K562 (cell line): Measurements from ENCODE around the gene PAXIP1. TPM values are rescaled to one million over a fixed set of nuclear protein-coding genes. Genes with fewer than 3 reads are reported as not detected.

ENCODE experiments used
- CHD4 ChIP-seq: fragments of 200-600 bp; sonication (generic); IDR thresholded peaks from 3 replicates; pipeline ENCODE4 v1.6.1; 2012; ENCODE audit warnings: low read depth, mild to moderate bottlenecking, mixed read lengths, low read length, inconsistent platforms; ENCODE audit not compliant: insufficient read depth, insufficient replicate concordance, poor library complexity, severe bottlenecking
- FOSL1 ChIP-seq: fragments of 200-800 bp; sonication (Bioruptor generic); conservative IDR thresholded peaks from 2 replicates; pipeline ENCODE4 v1.6.1; 2016; ENCODE audit warnings: missing genetic modification characterization, missing compliant biosample characterization
- HDGF ChIP-seq: fragments of 450-650 bp; IDR thresholded peaks from 2 replicates; pipeline ENCODE4 v1.6.1; 2016
- SMAD4 ChIP-seq: fragments of 250-450 bp; sonication (Bioruptor Pico); conservative IDR thresholded peaks from 2 replicates; pipeline ENCODE4 v1.8.0; 2021; ENCODE audit warnings: inconsistent platforms, mild to moderate bottlenecking, moderate library complexity
- XRCC3 ChIP-seq: fragments of 450-650 bp; IDR thresholded peaks from 2 replicates; pipeline ENCODE4 v1.6.1; 2017; ENCODE audit warnings: mild to moderate bottlenecking, moderate library complexity
- XRCC4 ChIP-seq: IDR thresholded peaks from one replicate; pipeline ENCODE4 v1.6.1; 2011; ENCODE audit not compliant: insufficient read depth, insufficient read length; ENCODE audit errors: extremely low read depth
- polyA plus RNA-seq, 8 experiments: library from polyadenylated mRNA; depleted of rRNA in 4 of 8; stranded (reverse) in 5 of 8; unstranded in 3 of 8; fragments of >200 nt; fragmentation: Nextera tagmentation in 2 of 8; fragmentation: Illumina TruSeq in 1 of 8; extraction: Ambion mirVana in 2 of 8; extraction: Trizol in 1 of 8; gene quantifications; 2 replicates each; pipeline versions ENCODE4 v1.2.1 to v1.2.3, GENCODE V29; 2011 to 2014; ENCODE audit warnings: inconsistent platforms in 1 of 8, missing spikeins in 1 of 8
- total RNA-seq, 7 experiments: library from RNA; depleted of rRNA in 6 of 7; stranded (reverse); fragments of >200 nt in 6 of 7; fragmentation: Illumina TruSeq in 2 of 7; extraction: Trizol in 2 of 7; gene quantifications; 2 replicates each; pipeline versions ENCODE4 v1.2.1 to v1.2.3, GENCODE V29; 2011 to 2021; ENCODE audit warnings: low replicate concordance in 1 of 7
- TF ChIP-seq, protein P1 (sequence below), 2 experiments: fragments of 450-650 bp; IDR thresholded peaks; 2 replicates each; pipeline ENCODE4 v1.6.1; 2016; ENCODE audit warnings: mild to moderate bottlenecking in 2 of 2, borderline replicate concordance in 1 of 2, low read depth in 1 of 2, moderate library complexity in 1 of 2
- TF ChIP-seq, protein P2 (sequence below): fragments of 200-600 bp; sonication (generic); IDR thresholded peaks from one replicate; pipeline ENCODE4 v1.6.1; 2012; ENCODE audit warnings: mild to moderate bottlenecking, low read depth, low read length, inconsistent platforms

PAXIP1 gene
- total and polyA plus RNA-seq, 9 of the 15 experiments (the other 6 are each of a cell fraction or from before 2014, with no cell fraction given) = 9.7 to 37.9 (median 28.4) TPM

DNA sequence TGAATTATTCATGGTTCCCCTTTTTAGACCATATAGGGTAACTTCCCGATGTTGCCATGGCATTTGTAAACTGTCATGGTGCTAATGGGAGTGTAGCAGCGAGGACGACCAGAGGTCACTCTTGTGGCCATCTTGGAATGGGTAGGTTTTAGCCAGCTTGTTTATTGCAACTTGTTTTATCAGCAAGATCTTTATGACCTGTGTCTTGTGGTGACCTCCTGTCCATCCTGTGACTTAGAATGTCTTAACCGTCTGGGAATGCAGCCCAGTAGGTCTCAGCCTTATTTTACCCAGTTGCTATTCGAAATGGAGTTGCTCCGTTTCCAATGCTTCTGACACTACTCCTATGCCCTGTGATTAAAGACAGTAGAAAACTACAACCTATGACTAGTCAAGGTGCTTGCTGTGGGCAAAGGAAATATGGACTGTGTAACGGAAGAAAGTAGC, 18.8 kb upstream of the PAXIP1 start (continued):
- TF ChIP-seq, protein P1, sequence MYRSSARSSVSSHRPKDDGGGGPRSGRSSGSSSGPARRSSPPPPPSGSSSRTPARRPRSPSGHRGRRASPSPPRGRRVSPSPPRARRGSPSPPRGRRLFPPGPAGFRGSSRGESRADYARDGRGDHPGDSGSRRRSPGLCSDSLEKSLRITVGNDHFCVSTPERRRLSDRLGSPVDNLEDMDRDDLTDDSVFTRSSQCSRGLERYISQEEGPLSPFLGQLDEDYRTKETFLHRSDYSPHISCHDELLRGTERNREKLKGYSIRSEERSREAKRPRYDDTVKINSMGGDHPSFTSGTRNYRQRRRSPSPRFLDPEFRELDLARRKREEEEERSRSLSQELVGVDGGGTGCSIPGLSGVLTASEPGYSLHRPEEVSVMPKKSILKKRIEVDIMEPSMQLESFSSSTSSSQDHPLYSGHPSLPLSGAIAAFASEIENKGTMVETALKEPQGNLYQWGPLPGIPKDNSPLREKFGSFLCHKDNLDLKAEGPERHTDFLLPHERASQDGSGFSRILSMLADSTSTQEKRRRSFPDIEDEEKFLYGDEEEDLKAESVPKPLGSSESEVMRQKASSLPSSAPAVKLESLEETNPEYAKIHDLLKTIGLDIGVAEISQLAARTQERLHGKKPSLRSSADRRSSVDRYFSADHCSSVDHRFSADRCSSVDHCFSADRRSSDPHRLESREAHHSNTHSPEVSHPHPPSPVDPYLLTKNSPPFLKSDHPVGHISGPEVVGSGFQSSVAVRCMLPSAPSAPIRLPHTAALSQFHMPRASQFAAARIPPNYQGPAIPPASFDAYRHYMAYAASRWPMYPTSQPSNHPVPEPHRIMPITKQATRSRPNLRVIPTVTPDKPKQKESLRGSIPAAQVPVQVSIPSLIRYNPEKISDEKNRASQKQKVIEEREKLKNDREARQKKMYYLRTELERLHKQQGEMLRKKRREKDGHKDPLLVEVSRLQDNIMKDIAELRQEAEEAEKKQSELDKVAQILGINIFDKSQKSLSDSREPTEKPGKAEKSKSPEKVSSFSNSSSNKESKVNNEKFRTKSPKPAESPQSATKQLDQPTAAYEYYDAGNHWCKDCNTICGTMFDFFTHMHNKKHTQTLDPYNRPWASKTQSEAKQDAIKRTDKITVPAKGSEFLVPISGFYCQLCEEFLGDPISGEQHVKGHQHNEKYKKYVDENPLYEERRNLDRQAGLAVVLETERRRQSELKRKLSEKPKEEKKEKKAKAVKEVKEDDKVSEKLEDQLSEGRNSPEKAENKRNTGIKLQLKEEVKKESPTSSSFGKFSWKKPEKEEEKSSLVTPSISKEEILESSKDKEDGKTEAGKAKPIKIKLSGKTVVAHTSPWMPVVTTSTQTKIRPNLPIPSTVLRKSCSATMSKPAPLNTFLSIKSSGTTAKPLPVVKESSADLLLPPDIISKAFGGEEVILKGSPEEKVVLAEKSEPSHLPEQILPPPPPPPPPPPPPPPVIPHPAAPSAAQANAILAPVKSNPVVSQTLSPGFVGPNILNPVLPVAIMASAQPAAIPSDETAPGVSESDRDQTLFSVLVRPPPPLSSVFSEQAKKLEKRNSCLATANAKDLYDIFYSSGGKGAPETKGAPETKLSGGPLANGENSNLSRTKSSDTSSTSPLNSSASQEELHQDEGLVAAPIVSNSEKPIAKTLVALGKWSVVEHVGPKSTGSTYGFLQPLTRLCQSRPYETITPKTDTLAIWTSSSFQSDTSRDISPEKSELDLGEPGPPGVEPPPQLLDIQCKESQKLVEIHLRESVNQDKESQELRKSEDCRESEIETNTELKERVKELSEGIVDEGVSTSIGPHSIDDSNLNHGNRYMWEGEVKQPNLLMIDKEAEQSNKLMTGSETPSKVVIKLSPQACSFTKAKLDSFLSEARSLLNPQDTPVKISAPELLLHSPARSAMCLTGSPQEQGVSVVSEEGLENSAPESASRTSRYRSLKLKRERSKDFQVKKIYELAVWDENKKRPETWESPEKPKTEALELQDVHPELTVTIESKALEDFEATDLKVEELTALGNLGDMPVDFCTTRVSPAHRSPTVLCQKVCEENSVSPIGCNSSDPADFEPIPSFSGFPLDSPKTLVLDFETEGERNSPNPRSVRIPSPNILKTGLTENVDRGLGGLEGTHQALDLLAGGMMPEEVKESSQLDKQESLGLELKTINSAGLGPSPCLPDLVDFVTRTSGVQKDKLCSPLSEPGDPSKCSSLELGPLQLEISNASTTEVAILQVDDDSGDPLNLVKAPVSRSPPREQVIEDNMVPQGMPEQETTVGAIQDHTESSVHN (IDR thresholded peaks at IDR 0.05; ENCODE audit: borderline replicate concordance in 1 of 2, low read depth in 1 of 2) = no peak
- TF ChIP-seq FOSL1 (tag) (peak; percentile 61), SMAD4 (CRISPR knock-in tag) (peak; percentile 82), CHD4 (no peak), XRCC4 (no peak), XRCC3 (no peak), HDGF (no peak)
- TF ChIP-seq, protein P2, sequence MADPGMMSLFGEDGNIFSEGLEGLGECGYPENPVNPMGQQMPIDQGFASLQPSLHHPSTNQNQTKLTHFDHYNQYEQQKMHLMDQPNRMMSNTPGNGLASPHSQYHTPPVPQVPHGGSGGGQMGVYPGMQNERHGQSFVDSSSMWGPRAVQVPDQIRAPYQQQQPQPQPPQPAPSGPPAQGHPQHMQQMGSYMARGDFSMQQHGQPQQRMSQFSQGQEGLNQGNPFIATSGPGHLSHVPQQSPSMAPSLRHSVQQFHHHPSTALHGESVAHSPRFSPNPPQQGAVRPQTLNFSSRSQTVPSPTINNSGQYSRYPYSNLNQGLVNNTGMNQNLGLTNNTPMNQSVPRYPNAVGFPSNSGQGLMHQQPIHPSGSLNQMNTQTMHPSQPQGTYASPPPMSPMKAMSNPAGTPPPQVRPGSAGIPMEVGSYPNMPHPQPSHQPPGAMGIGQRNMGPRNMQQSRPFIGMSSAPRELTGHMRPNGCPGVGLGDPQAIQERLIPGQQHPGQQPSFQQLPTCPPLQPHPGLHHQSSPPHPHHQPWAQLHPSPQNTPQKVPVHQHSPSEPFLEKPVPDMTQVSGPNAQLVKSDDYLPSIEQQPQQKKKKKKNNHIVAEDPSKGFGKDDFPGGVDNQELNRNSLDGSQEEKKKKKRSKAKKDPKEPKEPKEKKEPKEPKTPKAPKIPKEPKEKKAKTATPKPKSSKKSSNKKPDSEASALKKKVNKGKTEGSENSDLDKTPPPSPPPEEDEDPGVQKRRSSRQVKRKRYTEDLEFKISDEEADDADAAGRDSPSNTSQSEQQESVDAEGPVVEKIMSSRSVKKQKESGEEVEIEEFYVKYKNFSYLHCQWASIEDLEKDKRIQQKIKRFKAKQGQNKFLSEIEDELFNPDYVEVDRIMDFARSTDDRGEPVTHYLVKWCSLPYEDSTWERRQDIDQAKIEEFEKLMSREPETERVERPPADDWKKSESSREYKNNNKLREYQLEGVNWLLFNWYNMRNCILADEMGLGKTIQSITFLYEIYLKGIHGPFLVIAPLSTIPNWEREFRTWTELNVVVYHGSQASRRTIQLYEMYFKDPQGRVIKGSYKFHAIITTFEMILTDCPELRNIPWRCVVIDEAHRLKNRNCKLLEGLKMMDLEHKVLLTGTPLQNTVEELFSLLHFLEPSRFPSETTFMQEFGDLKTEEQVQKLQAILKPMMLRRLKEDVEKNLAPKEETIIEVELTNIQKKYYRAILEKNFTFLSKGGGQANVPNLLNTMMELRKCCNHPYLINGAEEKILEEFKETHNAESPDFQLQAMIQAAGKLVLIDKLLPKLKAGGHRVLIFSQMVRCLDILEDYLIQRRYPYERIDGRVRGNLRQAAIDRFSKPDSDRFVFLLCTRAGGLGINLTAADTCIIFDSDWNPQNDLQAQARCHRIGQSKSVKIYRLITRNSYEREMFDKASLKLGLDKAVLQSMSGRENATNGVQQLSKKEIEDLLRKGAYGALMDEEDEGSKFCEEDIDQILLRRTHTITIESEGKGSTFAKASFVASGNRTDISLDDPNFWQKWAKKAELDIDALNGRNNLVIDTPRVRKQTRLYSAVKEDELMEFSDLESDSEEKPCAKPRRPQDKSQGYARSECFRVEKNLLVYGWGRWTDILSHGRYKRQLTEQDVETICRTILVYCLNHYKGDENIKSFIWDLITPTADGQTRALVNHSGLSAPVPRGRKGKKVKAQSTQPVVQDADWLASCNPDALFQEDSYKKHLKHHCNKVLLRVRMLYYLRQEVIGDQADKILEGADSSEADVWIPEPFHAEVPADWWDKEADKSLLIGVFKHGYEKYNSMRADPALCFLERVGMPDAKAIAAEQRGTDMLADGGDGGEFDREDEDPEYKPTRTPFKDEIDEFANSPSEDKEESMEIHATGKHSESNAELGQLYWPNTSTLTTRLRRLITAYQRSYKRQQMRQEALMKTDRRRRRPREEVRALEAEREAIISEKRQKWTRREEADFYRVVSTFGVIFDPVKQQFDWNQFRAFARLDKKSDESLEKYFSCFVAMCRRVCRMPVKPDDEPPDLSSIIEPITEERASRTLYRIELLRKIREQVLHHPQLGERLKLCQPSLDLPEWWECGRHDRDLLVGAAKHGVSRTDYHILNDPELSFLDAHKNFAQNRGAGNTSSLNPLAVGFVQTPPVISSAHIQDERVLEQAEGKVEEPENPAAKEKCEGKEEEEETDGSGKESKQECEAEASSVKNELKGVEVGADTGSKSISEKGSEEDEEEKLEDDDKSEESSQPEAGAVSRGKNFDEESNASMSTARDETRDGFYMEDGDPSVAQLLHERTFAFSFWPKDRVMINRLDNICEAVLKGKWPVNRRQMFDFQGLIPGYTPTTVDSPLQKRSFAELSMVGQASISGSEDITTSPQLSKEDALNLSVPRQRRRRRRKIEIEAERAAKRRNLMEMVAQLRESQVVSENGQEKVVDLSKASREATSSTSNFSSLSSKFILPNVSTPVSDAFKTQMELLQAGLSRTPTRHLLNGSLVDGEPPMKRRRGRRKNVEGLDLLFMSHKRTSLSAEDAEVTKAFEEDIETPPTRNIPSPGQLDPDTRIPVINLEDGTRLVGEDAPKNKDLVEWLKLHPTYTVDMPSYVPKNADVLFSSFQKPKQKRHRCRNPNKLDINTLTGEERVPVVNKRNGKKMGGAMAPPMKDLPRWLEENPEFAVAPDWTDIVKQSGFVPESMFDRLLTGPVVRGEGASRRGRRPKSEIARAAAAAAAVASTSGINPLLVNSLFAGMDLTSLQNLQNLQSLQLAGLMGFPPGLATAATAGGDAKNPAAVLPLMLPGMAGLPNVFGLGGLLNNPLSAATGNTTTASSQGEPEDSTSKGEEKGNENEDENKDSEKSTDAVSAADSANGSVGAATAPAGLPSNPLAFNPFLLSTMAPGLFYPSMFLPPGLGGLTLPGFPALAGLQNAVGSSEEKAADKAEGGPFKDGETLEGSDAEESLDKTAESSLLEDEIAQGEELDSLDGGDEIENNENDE = no peak
